HK-2 (cell line): ENCODE data around the gene PABPN1L.

Source experiments
- DNase-seq: peaks from one replicate; pipeline ENCODE4 v3.0.0-alpha.2; 2018; ENCODE audit not compliant: unreplicated experiment

Gene PABPN1L

DNA sequence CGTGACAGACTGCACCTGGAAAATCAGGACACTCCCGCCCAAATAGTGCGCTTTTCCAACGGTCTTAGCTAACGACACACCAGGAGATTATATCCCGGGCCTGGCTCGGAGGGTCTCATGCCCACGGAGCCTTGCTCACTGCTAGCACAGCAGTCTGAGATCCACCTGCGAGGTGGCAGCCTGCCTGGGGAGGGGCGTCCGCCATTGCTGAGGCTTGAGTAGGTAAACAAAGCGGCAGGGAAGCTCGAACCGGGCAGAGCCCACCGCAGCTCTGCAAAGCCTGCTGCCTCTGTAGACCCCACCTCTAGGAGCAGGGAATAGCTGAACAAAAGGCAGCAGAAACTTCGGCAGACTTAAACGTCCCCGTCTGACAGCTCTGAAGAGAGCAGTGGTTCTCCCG lies 14.8 kb downstream of the PABPN1L start:
- DNase-seq: no peak

DNA sequence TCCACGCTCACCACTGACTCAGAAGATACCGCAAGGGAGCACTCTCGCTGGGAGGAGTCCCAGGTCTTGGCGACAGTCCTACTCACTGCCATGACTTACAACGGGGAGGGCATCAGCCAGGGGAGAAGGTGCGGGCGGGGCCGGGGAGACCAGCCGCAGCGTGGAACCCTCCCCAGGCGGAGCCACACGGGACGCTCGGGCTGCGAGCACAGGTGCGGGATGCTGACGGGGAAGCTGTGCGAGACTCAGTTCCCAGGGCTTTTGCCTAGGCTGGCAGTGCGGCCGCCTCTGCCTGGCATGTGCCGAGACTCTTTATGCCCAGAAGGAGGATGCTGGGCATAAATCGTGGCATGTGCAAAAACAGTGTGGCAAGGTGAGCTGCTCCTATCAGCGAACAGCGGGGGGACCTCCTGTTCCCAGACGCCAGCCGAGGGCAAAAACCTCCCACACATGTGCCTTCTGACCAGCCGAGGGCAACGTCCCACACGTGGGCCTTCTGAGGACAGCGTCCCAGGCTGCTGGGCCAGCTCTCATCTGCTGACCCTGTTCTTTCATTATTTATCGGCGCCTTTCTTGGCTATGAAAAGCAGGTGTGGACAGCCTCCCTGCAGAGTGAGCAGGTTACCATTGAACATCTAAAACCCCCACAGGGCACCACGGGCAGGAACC lies 15.8 kb downstream of the PABPN1L start:
- no peak for DNase-seq

DNA sequence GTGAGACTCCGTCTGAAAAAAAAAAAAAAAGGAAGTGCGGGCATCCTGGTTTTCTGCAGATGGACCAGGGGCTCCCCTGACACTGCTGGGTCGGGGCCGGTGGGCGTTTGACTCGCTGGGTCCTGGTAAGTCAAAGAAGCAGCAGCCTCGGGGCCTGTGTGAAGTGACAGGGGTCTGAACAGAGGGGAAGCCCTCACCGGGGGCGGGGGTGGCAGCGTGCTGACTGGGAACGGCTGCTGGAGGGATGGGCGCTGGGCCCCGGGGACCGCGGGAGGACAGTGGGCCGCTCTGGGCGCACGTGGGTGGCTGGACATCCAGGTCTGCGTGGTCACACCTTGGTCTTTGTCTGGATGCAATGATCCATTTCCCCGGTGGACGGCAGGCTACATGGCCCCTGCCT lies 17.9 kb downstream of the PABPN1L start:
- DNase-seq: no peak

DNA sequence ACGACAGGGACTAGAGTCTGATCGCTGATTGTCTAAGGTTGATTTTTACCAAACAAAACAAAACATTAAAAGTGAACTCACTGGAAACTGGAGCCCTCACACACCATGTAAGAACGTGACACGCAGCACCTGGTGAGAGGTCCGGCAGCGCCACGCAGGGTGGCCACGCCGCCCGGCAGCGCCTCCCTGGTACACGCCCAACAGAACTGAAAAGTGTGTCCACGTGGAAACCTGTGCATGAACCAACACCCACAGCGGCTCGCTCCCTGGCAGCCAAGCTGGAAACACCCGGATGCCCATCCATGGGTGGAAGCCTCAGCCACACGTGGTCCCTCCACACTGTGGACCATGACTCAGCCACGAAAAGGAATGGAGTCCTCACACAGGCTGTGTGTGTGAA lies 18.8 kb downstream of the PABPN1L start:
- no peak for DNase-seq

DNA sequence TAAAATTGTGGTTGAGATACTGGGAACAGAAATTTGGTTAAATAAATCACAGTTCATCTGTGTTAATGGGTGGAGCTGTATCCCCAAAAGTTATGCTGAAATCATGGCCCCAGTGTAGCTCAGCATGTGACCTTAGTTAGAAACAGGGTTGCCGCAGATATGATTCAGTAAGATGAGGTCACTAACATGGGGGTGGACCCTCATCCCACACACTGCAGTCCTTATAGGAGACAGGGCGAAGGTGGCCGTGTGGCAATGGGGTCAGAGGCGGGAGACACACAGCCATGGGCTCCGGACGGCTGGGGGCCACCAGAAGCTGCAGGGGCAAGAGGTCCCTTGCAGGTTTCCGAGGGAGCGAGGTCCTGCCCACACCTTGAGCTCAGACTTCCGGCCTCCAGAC lies 20.4 kb downstream of the PABPN1L start:
- DNase-seq: no peak

DNA sequence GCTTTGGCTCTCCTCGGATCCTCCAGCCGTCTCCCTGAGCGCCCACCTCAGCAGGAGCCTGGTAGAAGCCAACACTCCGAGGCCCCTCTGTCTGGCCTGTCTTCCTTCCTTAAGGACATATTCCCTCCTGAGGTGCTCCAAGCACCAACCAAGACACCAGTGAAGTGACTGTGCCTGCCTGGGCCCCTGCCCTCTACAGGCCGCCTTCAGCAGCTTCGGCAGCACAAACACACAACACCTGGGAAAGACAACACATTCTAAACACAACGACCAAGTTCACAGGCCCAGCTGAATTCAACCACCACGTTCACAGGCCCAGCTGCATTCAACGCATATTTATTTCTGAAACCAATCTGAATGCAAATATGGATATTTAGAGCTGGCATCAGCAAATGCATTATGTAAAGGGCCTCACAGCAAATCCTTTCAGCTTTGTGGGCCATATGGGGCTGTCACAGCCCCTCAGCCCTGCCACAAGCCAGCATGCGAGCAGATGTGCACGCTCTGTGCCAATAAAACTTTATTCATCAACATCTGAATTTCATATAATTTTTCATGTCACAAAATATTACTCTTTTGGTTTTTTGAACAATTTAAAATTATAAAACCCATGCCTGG lies 21.9 kb downstream of the PABPN1L start:
- DNase-seq: no peak

DNA sequence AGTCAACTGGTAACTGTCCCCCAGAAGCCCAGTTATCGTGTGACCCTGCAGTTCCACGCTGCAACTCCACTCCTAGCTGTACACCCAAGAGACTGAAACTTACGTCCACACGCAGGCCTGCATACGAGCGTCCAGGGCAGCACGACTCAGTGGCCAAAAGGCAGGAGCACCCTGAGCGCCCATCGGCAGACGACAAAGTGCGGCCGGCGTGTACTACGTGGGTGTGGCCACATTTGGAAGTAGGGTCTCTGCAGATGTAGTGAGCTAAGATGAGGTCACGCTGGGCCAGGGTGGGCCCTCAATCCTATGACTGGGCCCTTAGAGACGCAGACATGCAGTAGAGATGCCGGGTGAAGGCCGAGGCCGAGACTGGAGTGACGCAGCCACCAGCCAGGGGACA lies 23.2 kb downstream of the PABPN1L start:
- no peak for DNase-seq

DNA sequence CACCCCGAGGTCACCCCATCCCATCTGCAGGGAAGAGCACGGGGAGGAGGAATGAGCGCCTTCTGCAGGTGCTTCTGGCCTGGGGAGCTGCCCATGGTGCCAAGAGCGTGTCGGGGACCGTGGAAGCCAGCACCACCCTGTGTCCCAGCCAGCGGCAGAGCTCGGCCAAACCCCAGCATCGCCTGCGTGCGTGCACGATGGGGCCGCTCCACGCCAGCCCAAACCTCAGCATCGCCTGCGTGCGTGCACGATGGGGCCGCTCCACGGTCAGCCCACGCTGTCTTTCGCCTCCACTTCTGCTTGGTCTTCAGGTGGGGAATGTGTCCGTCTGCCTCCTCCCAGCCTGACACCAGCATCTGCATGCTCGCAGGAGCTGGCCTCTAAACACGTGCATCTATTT lies 23.7 kb downstream of the PABPN1L start:
- no peak for DNase-seq

DNA sequence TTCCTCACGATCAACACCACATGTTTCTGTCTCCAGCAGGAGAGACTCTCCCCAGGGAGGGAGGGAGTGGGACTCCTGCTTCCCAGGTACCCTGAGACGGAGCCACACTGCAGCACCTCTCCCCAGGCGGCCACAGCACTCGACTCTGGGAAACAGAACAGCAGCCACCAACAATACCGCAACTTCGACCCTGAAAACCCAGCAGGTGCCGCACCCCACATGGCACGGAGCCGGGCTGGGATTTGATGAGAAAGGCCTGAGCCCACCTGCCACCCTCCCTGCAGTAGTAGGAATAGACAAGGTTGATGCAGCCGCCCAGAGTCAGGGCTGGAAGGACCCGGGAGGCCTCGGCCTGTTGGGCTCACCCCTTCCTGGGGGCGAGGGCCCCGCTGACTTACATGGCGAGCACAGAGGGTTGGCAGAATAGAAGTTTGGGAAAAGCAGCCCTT lies 24.1 kb downstream of the PABPN1L start:
- no peak for DNase-seq

DNA sequence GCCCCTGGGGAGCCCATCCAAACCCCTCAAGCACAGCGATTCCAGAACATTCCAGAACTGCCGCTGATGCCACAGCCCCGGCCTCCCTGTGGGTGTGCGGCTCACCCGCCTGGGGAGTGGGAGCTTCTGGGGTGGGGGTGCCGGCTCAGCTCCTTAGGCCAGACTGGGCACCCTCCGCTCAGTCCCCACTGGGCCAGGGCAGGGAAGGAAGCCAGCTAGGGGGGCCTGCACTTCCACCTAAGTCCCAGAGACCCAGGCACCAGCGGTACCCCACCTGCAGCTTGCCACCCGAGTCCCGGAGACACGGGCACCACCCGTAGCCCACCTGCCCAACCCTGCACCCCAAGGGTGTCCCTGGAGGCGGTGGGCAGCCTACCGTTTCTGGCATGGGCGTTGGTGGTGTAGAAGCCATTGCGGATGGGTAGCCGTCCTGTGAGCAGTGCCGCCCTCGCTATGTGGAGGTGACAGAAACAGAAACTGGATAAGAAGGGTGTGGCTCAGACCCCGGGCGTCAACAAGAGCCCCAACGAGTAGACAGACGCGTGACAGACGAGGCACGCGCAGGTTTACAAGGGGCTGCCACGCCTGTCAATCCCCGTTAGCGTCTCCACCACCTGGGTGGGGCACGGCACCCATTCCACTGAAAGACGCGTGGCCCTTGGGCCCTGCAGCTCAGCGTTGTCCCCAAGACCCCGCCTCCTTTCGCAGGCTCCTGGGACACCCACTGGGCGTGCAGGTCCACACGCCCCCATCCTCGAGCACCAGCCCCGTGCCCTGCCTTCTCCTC lies 24.7 kb downstream of the PABPN1L start:
- DNase-seq: no peak

DNA sequence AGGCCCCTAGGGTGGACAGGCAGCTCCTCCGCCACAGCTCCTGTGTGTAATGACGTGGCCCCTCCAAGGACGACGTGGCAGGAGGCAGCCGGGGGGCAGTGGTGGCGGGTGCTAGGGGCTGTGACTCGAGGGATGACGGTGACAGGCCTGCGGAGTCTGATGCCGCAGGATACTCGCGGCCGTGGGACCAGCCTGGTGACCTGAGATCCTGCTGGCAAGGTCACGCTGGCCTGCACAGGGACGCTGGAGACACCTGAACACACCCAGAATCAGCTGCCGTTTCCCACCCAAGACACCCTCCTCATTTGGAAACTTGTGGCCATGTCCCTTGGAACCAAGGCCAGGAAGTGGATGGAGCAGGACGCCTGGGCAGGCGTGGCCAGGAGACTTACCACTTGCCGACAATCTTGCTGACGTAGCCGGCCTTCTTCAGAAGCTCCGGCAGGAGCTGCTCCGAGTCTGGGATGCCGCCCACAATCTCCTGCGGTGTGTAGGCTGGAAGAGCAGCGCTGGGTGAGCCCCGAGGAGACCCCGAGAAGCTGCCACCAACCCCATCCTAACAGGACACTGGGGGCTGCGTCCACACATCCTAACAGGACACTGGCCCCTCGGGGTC lies 25.8 kb downstream of the PABPN1L start:
- no peak for DNase-seq

DNA sequence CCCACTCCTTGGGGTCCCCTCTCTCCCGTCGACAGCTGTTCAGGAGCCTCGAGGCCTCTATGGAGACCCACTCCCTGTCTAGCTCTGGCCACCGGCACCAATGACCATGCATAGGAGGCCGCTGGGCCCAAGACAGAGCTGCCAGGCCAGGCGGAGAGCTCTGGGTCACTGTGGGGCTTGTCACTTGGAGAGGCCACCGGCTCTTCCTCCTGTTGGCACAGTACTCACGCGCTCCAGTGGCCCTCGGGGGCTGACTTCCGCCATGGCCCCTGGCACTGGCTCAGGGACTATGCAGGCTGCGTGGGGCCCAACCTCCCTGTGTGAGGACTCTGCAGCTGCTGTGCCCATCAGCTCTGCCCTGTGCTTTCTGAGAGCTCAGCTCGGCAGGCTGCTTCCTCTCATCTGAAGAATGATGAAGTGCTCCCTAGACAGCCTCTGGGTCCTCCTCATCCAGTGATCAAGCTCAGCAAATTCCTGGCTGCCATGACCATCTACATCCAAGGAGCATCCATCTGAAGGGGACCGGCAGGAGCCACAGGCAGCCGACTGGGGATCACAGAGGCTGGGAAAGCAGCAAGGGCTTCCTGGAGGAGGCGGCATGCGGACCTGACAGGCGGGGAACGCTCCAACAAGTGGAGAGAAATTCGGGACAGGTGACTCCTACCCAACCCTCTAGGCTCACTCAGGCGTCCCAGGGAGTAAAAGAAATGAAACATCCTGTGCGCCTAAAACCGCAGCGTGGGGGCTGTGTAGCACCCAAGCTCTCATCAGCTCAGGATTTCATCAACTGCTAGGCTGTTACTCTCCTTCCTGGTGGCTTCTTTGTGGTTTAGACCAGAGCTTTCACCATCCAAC lies 26.5 kb downstream of the PABPN1L start:
- no peak for DNase-seq

DNA sequence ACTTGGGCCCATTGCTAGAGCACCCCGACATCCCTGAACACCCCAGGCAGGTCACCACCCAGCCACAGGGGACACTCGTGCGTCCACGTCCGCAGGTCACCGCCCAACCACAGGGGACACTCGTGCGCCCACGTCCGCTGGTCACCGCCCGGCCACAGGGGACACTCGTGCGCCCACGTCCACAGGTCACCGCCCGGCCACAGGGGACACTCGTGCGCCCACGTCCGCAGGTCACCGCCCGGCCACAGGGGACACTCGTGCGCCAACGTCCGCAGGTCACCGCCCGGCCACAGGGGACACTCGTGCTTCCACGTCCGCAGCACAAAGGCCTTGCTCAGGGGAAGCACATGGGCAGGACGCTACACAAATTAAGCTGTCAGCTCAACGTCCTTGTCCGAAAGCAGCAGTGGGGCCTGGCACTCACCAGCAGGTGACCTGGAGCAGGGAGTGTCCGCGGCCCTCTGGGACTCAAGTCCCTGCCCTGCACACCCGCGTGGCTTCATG lies 27.4 kb downstream of the PABPN1L start:
- DNase-seq: no peak

DNA sequence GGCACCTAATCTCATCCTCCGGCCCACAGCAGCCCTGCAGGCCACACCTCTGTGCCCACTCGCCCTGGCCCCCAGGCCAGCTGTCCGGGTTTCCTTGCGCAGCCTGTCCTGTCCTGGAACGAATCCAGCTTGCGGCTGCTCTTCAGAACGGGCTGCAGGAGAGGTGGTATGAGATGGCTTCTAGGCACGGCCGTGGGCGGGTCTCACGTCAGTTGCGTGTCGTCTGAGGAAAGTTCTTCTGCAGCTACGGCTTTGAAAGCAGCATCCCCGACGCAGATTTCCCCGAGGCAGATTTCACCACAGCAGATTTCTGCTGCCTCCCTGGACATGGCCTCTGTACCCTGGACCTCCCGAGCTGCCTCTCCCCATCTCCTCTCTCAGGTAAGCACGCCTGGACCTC lies 27.9 kb downstream of the PABPN1L start:
- DNase-seq: no peak

DNA sequence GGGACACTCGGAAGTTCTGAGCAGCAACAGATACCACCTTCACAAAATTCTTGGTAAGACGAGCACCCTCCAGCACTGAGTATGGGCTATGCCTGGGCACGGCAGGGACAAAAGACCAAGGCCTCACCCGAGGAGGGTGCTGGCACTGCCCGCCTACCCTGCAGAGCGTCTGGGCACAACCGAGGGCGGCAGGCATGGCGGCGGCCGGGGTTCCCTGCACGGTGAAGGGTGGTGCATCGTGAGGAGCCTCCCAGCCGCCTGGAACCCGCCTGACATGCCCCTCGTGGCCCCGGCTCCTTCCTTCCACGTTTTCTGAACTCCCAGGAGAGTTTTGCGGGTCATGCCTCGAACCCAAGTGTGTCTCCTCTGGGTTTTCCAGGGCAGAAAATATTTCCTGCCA lies 28.7 kb downstream of the PABPN1L start:
- DNase-seq: no peak

DNA sequence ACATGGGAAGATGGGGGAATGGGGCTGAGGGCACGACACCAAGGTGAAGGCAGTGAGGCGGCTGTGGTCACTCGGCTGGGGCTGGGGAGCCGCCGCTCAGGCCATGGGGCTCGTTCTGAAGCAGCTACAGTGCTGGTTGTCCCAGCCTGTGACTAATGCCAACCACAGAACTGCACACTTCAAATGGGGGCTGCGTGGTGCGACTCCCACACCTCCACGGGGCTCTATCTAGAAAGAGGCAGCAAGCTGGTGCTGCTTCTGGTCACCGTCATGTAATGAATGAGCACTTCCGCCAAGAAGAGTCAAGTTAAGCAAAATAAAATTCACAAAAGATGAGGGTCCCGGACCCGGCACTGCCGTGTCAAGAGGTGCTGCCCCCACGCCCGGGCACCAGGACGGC lies 29.7 kb downstream of the PABPN1L start:
- DNase-seq: no peak

DNA sequence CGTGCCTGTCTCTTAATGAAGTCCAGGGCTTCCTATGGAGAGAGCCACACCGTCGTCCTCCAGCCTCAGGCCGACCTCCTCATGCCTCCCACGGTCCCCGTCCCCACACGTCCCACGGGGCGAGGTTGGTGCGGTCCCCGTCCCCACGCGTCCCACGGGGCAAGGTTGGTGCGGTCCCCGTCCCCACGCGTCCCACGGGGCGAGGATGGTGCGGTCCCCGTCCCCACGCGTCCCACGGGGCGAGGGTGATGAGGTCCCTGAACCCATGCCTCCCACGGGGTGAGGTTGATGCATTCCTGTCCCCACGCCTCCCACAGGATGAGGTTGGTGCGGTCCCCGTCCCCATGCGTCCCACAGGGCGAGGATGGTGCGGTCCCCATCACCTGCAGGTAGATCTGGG lies 30.6 kb downstream of the PABPN1L start:
- DNase-seq: no peak

DNA sequence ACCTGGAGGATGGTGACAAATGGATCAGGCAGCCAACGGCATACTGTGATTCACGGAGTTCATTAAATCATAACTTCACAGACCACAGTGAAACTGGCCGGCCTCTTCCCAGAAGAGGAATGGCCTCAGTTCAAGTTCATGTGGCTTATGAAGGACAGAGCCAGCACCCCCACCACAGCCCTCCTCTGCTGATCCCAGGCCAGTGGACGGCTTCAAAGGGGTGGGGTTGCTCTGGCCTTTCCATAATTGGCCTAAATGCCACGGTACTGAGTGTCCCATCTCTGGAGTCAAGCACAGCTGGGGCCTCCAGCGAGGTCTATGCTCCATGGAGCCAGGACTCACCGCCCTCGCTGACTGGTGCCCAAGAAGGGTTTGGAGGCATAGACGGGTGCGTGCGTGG lies 31.1 kb downstream of the PABPN1L start:
- DNase-seq: no peak

DNA sequence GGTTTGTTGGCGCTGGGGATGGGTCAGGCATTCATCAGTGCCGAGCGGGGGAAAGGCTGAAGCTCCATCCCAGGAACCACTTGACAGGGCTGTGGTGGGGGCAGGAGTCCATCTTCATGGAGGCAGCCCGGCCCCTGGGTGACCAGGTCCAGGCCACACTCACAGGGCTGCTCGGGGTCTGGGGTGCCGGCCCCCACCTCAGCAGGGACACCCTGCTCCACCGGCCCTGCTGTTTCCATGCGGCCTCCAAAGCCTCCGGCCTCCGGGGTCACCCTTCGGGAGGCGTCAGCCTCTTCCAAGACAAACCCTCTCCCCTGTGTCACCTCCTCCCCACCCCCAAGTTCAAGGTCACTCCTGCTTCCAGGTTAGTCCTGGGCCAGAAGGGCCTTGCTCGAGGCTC lies 31.8 kb downstream of the PABPN1L start:
- DNase-seq: no peak

DNA sequence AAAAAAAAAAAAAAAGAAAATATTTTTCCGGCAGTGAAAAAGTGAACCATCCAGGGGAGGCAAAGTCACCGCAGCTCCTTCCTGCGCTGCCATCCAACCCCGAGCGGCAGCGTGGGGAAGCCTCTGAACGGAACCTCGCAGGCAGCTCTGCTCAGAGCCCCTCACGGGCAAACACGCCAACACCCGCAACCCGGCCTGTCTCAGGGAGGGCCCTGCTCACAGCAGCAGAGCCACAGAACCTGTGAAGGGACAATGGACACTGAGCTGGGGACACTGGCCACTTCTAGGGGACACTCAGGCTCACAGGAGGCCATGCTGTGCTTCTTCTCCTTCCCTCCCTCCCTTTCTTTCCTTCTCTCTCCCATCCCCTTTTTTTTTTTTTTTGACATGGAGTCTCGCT lies 33.4 kb downstream of the PABPN1L start:
- no peak for DNase-seq

DNA sequence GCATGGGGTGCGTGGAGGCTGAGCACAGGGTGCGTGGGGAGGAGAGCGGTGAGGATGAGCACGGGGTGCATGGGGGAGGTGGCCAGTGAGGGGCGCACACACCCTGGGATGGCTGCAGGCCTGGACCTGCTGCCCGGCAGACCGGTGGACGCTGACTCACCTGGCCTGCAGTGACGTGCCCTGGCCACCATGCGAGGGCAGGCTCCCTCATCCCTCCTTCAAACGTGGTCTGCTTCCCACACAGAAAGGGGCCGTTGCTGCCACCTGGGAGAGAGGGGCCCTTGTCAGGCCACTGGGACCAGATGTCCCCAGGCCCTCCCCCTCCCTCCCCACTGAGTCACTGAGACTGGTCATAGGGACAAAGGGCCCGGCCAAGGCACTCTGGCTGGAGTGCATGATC lies 34.6 kb downstream of the PABPN1L start:
- DNase-seq: peak; percentile 38

DNA sequence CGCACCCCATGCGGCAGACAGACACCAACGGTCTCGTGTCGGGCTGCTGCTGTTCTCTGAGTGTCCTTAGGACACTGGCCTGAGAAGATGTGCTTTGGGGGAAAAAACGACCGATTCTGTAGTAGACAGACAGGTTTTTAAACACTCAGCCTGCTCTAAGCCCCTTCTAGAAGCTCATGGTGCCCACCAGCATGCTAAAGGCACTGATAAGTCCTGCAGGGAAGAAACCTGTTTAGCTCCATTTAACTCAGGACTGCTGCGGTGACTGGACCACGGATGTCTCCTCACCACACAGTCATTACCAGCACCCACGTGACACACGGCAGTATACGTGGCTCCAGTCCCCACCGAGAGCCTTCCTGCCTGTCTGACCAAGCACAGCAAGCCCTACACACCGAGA lies 35.7 kb downstream of the PABPN1L start:
- no peak for DNase-seq
